ENCODE results near the gene SMAP1.

GRCh38 chr6:70823651-70824050 is 156.0 kb downstream of the SMAP1 start:
- no peak for TF ChIP-seq CTCF (IDR thresholded peaks at IDR 0.05; ENCODE audit: low read depth, low read length)
- TF ChIP-seq POLR2A (IDR thresholded peaks at IDR 0.05; ENCODE audit: extremely low read depth, insufficient read length): no peak
- TF ChIP-seq MAX (IDR thresholded peaks at IDR 0.05; ENCODE audit: low read depth, low read length): no peak
- TF ChIP-seq MYC (IDR thresholded peaks at IDR 0.05; ENCODE audit: low read depth, low read length): no peak

All from NB4 (cell line).